Tibial nerve (tissue), 4 donors: ENCODE data around the gene SASS6.

Experiments
- CTCF ChIP-seq, 5 experiments: fragments of 200-600 bp in 3 of 5; fragments of 450-650 bp in 2 of 5; sonication (generic) in 3 of 5; IDR thresholded peaks; one replicate each; pipeline ENCODE4 v1.5.1; 2016 to 2019; ENCODE audit warnings: antibody characterized with exemption in 5 of 5, mild to moderate bottlenecking in 3 of 5, moderate library complexity in 2 of 5
- EP300 ChIP-seq, 2 donors: sonication (generic); formaldehyde crosslinking; IDR thresholded peaks; one replicate each; pipeline ENCODE4 v1.6.1; 2017; ENCODE audit warnings: antibody characterized with exemption in 2 of 2, mild to moderate bottlenecking in 1 of 2
- POLR2A ChIP-seq, 2 donors: fragments of 450-650 bp; IDR thresholded peaks; one replicate each; pipeline ENCODE4 v1.6.1; 2017; ENCODE audit warnings: antibody characterized with exemption in 2 of 2, mild to moderate bottlenecking in 2 of 2, moderate library complexity in 2 of 2

DNA sequence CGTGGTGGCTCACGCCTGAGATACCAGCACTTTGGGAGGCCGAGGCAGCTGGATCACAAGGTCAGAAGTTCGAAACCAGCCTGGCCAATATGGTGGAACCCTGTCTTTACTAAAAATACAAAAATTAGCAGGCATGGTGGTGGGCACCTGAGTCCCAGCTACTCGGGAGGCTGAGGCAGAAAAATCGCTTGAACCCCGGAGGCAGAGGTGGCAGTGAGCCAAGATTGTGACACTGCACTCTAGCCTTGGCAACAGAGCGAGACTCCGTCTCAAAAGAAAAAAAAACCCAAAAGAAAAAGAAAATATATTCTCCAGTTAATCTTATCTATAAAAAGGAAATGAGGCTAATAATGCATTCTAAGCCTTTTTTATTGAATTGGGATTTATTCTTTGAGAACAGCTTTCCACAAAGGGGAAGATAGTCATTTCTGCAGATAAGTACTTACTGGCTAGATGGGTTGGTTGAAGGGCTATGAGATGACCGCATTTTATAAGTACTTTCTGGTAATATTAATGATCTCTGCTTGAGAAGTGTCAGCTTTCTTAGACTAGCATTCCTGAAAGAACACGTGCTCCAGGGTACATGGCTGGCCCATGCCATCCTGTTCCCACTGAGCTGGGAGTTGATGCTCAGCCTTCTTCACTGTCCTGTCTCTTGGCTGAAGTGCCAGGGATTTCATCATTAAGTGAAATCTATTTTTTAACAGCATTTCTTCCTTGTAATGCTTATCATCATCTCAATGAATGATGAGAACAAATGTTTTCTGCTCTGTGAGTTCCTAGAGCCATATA, 57.9 kb downstream of the SASS6 start:
- TF ChIP-seq EP300 (IDR thresholded peaks at IDR 0.05): no peak
- TF ChIP-seq CTCF (IDR thresholded peaks at IDR 0.05): no peak
- TF ChIP-seq POLR2A (IDR thresholded peaks at IDR 0.05): no peak
